ENCODE data around the gene MRM1. TPM values are rescaled to one million over a fixed set of nuclear protein-coding genes. Genes with fewer than 3 reads are reported as not detected.

MRM1 gene
- total RNA-seq, 1 experiment from 2014 or later: 16.5 TPM

DNA sequence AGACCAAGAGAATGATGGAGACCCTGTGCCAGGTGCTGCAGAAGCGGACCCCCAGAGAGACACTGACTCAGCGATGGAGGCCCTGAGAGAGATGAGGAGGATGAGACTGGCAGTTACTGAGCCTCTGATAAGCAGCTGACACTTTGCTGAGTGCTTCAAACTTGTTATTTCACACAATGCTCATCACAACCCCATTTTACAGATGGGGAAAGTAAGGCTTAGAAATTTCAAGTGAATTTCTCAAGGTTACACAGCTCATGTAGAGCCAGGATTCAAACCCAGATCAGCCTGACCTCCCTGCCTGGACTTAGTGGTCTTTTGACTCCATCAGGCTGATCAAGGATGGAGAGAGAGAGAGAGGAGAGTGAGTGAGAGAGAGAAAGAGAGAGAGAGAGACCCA, 27.2 kb downstream of the MRM1 start (continued):
- TF ChIP-seq PREB (CRISPR knock-in tag; IDR thresholded peaks at IDR 0.05; ENCODE audit: borderline replicate concordance) (no peak), NFATC4 (CRISPR knock-in tag; IDR thresholded peaks at IDR 0.05) (no peak), ELF4 (CRISPR knock-in tag; IDR thresholded peaks at IDR 0.05; ENCODE audit: low read depth) (no peak), ESRRA (CRISPR knock-in tag; IDR thresholded peaks at IDR 0.05; ENCODE audit: borderline replicate concordance) (no peak), STAT6 (CRISPR knock-in tag; conservative IDR thresholded peaks at IDR 0.05; ENCODE audit: low read depth) (no peak), NFYB (CRISPR knock-in tag; conservative IDR thresholded peaks at IDR 0.05; ENCODE audit: low read depth) (no peak), TCF7 (CRISPR knock-in tag; IDR thresholded peaks at IDR 0.05; ENCODE audit: low read depth) (no peak), CBFB (CRISPR knock-in tag; IDR thresholded peaks at IDR 0.05; ENCODE audit: low read depth) (no peak), MXD4 (CRISPR knock-in tag; IDR thresholded peaks at IDR 0.05; ENCODE audit: borderline replicate concordance) (no peak), ZNF416 (CRISPR knock-in tag; IDR thresholded peaks at IDR 0.05) (no peak), ZMAT4 (CRISPR knock-in tag; IDR thresholded peaks at IDR 0.05) (no peak), ZNF423 (CRISPR knock-in tag; IDR thresholded peaks at IDR 0.05) (no peak)
- TF ChIP-seq, protein P1, sequence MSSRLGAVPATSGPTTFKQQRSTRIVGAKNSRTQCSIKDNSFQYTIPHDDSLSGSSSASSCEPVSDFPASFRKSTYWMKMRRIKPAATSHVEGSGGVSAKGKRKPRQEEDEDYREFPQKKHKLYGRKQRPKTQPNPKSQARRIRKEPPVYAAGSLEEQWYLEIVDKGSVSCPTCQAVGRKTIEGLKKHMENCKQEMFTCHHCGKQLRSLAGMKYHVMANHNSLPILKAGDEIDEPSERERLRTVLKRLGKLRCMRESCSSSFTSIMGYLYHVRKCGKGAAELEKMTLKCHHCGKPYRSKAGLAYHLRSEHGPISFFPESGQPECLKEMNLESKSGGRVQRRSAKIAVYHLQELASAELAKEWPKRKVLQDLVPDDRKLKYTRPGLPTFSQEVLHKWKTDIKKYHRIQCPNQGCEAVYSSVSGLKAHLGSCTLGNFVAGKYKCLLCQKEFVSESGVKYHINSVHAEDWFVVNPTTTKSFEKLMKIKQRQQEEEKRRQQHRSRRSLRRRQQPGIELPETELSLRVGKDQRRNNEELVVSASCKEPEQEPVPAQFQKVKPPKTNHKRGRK (CRISPR knock-in tag; IDR thresholded peaks at IDR 0.05; ENCODE audit: borderline replicate concordance): no peak

- no peak for TF ChIP-seq ZNF121 (CRISPR knock-in tag; IDR thresholded peaks at IDR 0.05)
- TF ChIP-seq, protein P1 (CRISPR knock-in tag; IDR thresholded peaks at IDR 0.05; ENCODE audit: borderline replicate concordance): no peak
- TF ChIP-seq ETV6 (CRISPR knock-in tag; IDR thresholded peaks at IDR 0.05): 0 out of 2 replicates have a peak, but pooled peaks have one; percentile 23
- TF ChIP-seq MAX (CRISPR knock-in tag; IDR thresholded peaks at IDR 0.05): peak; percentile 59; the same call in 1 of the 2 replicates
- 0 out of 2 replicates have a peak, but pooled peaks have one; percentile 33 for TF ChIP-seq HMGXB4 (CRISPR knock-in tag; IDR thresholded peaks at IDR 0.05)
- TF ChIP-seq, protein P2, sequence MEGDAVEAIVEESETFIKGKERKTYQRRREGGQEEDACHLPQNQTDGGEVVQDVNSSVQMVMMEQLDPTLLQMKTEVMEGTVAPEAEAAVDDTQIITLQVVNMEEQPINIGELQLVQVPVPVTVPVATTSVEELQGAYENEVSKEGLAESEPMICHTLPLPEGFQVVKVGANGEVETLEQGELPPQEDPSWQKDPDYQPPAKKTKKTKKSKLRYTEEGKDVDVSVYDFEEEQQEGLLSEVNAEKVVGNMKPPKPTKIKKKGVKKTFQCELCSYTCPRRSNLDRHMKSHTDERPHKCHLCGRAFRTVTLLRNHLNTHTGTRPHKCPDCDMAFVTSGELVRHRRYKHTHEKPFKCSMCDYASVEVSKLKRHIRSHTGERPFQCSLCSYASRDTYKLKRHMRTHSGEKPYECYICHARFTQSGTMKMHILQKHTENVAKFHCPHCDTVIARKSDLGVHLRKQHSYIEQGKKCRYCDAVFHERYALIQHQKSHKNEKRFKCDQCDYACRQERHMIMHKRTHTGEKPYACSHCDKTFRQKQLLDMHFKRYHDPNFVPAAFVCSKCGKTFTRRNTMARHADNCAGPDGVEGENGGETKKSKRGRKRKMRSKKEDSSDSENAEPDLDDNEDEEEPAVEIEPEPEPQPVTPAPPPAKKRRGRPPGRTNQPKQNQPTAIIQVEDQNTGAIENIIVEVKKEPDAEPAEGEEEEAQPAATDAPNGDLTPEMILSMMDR (IDR thresholded peaks at IDR 0.05): peak; percentile 100
- peaks cover 18% of the 10 kb centered on the region for H3K27me3 Mint-ChIP-seq (ENCODE audit: low read depth)
- H3K27ac Mint-ChIP-seq: no peak overlapping the region
- no peak overlapping the region for H3K4me3 Mint-ChIP-seq
- H3K9me3 Mint-ChIP-seq: no peaks in the 10 kb centered on the region
- DNase-seq (ENCODE audit: low spot score) (peak; percentile 90), ATAC-seq (peak; percentile 70)
- no peaks in the 10 kb centered on the region for H3K36me3 Mint-ChIP-seq
- peaks cover 35% of the 10 kb centered on the region for H3K4me1 Mint-ChIP-seq
- ChIA-PET POLR2A (no interaction called here), CTCF (interaction anchor here (0.5 to 2.4 kb wide), 20 partner anchors 9 to 545 kb away, joined by 3 to 17 read pairs (median 4); partner anchors contain the start of genes AATF, LHX1 and MRM1)
Measured at GRCh38 chr17:36629252-36629847, 28.0 kb downstream of the MRM1 start.

Measured in WTC11 (cell line).